Neural progenitor cell (in vitro differentiated cells): ENCODE data around the gene TRPT1. TPM values are rescaled to one million over a fixed set of nuclear protein-coding genes. Genes with fewer than 3 reads are reported as not detected.

Source experiments
- DNase-seq: peaks from one replicate; pipeline ENCODE4 v3.0.0-alpha.2; 2016; ENCODE audit warnings: low spot score
- H2AFZ ChIP-seq: fragments of 200-600 bp; sonication (generic); replicated peaks from 2 replicates; pipeline ENCODE4 v1.6.1; 2016; ENCODE audit warnings: antibody characterized with exemption
- H3F3A ChIP-seq: fragments of 200-600 bp; sonication (generic); 2 replicates; pipeline ENCODE4 v1.6.1; 2016; ENCODE audit warnings: antibody characterized with exemption, low read depth
- H3K27ac ChIP-seq: fragments of 200-600 bp; sonication (generic); 2 replicates; pipeline ENCODE4 v1.5.1; 2016; ENCODE audit warnings: mild to moderate bottlenecking
- H3K27me3 ChIP-seq: fragments of 200-600 bp; sonication (generic); 2 replicates; pipeline ENCODE4 v1.6.1; 2016; ENCODE audit warnings: mild to moderate bottlenecking, moderate library complexity
- H3K36me3 ChIP-seq: fragments of 200-600 bp; sonication (generic); 2 replicates; pipeline ENCODE4 v1.5.1; 2016
- H3K4me1 ChIP-seq: fragments of 200-600 bp; sonication (generic); 2 replicates; pipeline ENCODE4 v1.6.1; 2016; ENCODE audit warnings: mixed run types
- H3K4me2 ChIP-seq: fragments of 200-600 bp; sonication (generic); 2 replicates; pipeline ENCODE4 v1.6.1; 2016
- H3K4me3 ChIP-seq: fragments of 200-600 bp; sonication (generic); 2 replicates; pipeline ENCODE4 v1.5.1; 2016
- H3K79me2 ChIP-seq: fragments of 200-600 bp; sonication (generic); 2 replicates; pipeline ENCODE4 v1.6.1; 2016; ENCODE audit warnings: low read depth
- H3K9ac ChIP-seq: fragments of 200-600 bp; sonication (generic); 2 replicates; pipeline ENCODE4 v1.6.1; 2016
- H3K9me3 ChIP-seq: fragments of 200-600 bp; sonication (generic); 2 replicates; pipeline ENCODE4 v1.5.1; 2016; ENCODE audit warnings: low read depth
- H4K20me1 ChIP-seq: fragments of 200-600 bp; sonication (generic); 2 replicates; pipeline ENCODE4 v1.6.1; 2016; ENCODE audit warnings: low read depth
- H3K27ac Mint-ChIP-seq: 3 replicates; pipeline ENCODE4 v1.8.0; 2021; ENCODE audit warnings: mixed read lengths
- H3K27me3 Mint-ChIP-seq: 2 replicates; pipeline ENCODE4 v1.8.0; 2022; ENCODE audit warnings: low read depth, mild to moderate bottlenecking, inconsistent platforms, moderate library complexity, mixed read lengths; ENCODE audit not compliant: insufficient read depth
- H3K36me3 Mint-ChIP-seq: 3 replicates; pipeline ENCODE4 v1.8.0; 2021; ENCODE audit warnings: mixed read lengths
- H3K4me1 Mint-ChIP-seq: 3 replicates; pipeline ENCODE4 v1.8.0; 2021; ENCODE audit warnings: mixed read lengths
- H3K4me3 Mint-ChIP-seq: 3 replicates; pipeline ENCODE4 v1.8.0; 2021; ENCODE audit warnings: mild to moderate bottlenecking, moderate library complexity, mixed read lengths
- H3K9me3 Mint-ChIP-seq: 3 replicates; pipeline ENCODE4 v1.8.0; 2020; ENCODE audit warnings: mixed read lengths
- EZH2 ChIP-seq: fragments of 200-600 bp; sonication (generic); IDR thresholded peaks from 2 replicates; pipeline ENCODE4 v1.6.1; 2017; ENCODE audit warnings: antibody characterized with exemption, mild to moderate bottlenecking, moderate library complexity
- EZH2phosphoT487 ChIP-seq: fragments of 200-600 bp; sonication (generic); IDR thresholded peaks from 2 replicates; pipeline ENCODE4 v1.6.1; 2017; ENCODE audit warnings: antibody characterized with exemption
- total RNA-seq: library from RNA; depleted of rRNA; stranded (reverse); fragments of >200 nt; gene quantifications from 2 replicates; pipeline ENCODE4 v1.2.3, GENCODE V29; 2015; ENCODE audit warnings: low replicate concordance
- TF ChIP-seq, protein P1 (sequence below): fragments of 200-600 bp; sonication (generic); IDR thresholded peaks from 2 replicates; pipeline ENCODE4 v1.5.1; 2017; ENCODE audit warnings: antibody characterized with exemption, mild to moderate bottlenecking

TRPT1 gene
- total RNA-seq, 1 donor from 2014 or later = 17.5 TPM

DNA sequence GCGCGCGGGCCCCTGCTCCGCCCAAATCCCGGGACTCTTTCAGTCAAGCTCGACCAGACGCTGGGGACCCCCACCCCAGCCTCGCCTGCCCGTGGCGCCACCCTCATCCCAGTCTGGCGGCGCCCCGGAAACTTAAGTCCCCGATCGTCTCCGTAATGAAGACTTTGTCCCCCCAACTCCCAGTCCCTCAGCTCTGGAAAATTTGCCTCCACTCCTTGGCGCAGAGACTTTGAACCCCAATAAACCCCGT, 25.7 kb upstream of the TRPT1 start:
- peaks cover 45% of the 10 kb centered on the region for H3K4me1 Mint-ChIP-seq
- H3K9me3 Mint-ChIP-seq = no peaks in the 10 kb centered on the region
- peaks cover 6% of the 10 kb centered on the region for H3K27me3 ChIP-seq
- no peaks in the 10 kb centered on the region for H3K36me3 ChIP-seq
- peak overlapping the region; percentile 36 for H3K9ac ChIP-seq
- H4K20me1 ChIP-seq = peaks cover 25% of the 10 kb centered on the region
- H3K4me1 ChIP-seq = peaks cover 38% of the 10 kb centered on the region
- peak overlapping the region; percentile 95 for H3K4me3 Mint-ChIP-seq
- H3K79me2 ChIP-seq = peaks cover 11% of the 10 kb centered on the region
- peak overlapping the region; percentile 80 for H3K4me3 ChIP-seq
- no peaks in the 10 kb centered on the region for H3K9me3 ChIP-seq
- H3F3A ChIP-seq = peaks cover 49% of the 10 kb centered on the region
- TF ChIP-seq EZH2 = no peak
- no peak for TF ChIP-seq EZH2phosphoT487
- TF ChIP-seq, protein P1, sequence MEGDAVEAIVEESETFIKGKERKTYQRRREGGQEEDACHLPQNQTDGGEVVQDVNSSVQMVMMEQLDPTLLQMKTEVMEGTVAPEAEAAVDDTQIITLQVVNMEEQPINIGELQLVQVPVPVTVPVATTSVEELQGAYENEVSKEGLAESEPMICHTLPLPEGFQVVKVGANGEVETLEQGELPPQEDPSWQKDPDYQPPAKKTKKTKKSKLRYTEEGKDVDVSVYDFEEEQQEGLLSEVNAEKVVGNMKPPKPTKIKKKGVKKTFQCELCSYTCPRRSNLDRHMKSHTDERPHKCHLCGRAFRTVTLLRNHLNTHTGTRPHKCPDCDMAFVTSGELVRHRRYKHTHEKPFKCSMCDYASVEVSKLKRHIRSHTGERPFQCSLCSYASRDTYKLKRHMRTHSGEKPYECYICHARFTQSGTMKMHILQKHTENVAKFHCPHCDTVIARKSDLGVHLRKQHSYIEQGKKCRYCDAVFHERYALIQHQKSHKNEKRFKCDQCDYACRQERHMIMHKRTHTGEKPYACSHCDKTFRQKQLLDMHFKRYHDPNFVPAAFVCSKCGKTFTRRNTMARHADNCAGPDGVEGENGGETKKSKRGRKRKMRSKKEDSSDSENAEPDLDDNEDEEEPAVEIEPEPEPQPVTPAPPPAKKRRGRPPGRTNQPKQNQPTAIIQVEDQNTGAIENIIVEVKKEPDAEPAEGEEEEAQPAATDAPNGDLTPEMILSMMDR = no peak
- H3K4me2 ChIP-seq = peak overlapping the region; percentile 89
- peaks cover 17% of the 10 kb centered on the region for H3K27me3 Mint-ChIP-seq
- H3K36me3 Mint-ChIP-seq = peaks cover 4% of the 10 kb centered on the region
- no peak overlapping the region for H3K27ac ChIP-seq
- peak overlapping the region; percentile 87 for H2AFZ ChIP-seq
- no peak overlapping the region for H3K27ac Mint-ChIP-seq
- DNase-seq = no peak

DNA sequence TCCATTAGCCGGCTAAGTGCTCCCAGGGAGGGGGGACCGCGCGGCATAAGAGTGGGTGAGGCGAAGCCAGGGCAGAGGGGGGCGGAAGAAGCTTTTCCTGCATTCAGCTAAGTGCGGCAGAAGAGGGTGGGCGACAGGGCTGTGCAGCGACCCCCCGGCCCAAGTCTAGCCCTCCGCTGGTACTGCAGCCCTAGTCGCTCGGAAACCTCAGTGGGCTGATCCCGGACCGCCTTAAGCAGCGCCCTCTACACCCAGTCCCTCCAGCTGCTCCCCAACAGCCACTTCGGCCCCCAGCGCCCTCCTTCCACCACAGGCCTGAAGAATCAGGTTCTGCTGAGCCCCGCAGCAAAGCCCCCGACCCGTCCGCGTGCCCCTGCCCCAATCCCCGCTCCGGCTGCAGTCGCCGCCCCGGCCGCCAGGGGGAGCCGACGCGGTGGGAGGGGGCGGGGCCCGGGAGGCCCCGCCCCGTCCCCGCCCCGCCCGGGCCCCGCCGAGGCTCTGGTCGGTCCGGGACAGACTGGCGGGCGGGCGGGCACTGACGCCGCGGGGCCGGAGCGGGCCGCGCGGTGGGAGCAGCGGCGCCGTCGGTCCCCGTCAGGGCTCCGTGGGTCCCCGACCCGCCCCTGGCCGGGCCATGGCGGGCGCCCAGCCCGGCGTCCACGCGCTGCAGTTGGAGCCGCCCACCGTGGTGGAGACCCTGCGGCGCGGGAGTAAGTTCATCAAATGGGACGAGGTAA, 25.2 kb upstream of the TRPT1 start, which contains the start of gene PLCB3:
Gene PLCB3, plus strand, starts transcription at position 515 of the 737 bp plus-strand sequence. Its CDS starts 120 bp downstream, at position 635.
- Histone ChIP-seq H3K9me3 (no peaks in the 10 kb centered on the region), H3K4me3 (peak within 1 kb of the TSS; percentile 80), H4K20me1 (peaks cover 25% of the 10 kb centered on the region), H3K9ac (peak within 1 kb of the TSS; percentile 36), H3F3A (peaks cover 49% of the 10 kb centered on the region), H2AFZ (peak within 1 kb of the TSS; percentile 87), H3K79me2 (peaks cover 14% of the 10 kb centered on the region), H3K4me2 (peak within 1 kb of the TSS; percentile 92), H3K27me3 (peaks cover 6% of the 10 kb centered on the region), H3K36me3 (no peaks in the 10 kb centered on the region), H3K27ac (no peak within 1 kb of the TSS), H3K4me1 (peaks cover 38% of the 10 kb centered on the region)
- peak; percentile 83 for DNase-seq
- H3K9me3 Mint-ChIP-seq = no peaks in the 10 kb centered on the region
- peaks cover 4% of the 10 kb centered on the region for H3K36me3 Mint-ChIP-seq
- H3K27ac Mint-ChIP-seq = peak within 1 kb of the TSS; percentile 76
- peaks cover 17% of the 10 kb centered on the region for H3K27me3 Mint-ChIP-seq
- H3K4me3 Mint-ChIP-seq = peak within 1 kb of the TSS; percentile 95
- peaks cover 45% of the 10 kb centered on the region for H3K4me1 Mint-ChIP-seq
- no peak for TF ChIP-seq EZH2
- TF ChIP-seq, protein P1 = peak; percentile 67

DNA sequence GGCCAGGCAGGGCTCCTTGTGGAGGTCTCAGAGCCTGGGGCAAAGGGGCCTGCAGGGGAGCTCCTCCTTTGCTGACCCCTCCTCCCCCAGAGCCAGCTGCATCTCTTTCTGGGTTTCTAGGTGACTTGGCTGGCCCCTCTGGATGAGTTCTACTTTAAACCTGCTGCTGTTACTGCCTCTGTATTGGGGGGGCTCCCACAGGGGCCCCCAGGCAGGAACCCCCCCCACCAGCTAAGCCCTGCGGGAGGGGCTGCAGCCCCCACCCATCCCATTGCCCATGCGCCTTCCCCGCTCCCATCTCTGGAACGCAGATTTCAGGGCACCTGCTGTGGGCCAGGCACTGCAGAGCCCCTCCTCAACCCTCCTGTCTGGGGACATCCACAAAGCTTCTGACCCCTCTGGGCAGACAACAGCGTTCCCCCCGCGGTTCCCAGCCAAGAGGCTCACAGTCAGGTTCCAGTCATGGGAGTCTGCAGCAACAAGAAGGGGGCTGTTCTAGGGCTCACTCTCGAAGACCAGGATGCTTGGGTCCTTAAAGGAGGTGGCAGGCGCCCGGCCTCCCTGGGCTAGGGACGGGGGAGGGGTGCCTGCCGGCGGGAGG, 24.5 kb upstream of the TRPT1 start:
- Histone ChIP-seq H3K9ac (no peak overlapping the region), H3K27me3 (peaks cover 6% of the 10 kb centered on the region), H3K4me2 (peak overlapping the region; percentile 92), H3K4me3 (peak overlapping the region; percentile 80), H3K79me2 (peaks cover 20% of the 10 kb centered on the region), H3F3A (peaks cover 49% of the 10 kb centered on the region), H3K4me1 (peaks cover 39% of the 10 kb centered on the region), H3K9me3 (no peaks in the 10 kb centered on the region), H3K36me3 (no peaks in the 10 kb centered on the region), H3K27ac (no peak overlapping the region), H2AFZ (peak overlapping the region; percentile 81), H4K20me1 (peaks cover 27% of the 10 kb centered on the region)
- H3K9me3 Mint-ChIP-seq = no peaks in the 10 kb centered on the region
- peaks cover 45% of the 10 kb centered on the region for H3K4me1 Mint-ChIP-seq
- H3K4me3 Mint-ChIP-seq = peak overlapping the region; percentile 89
- peak overlapping the region; percentile 76 for H3K27ac Mint-ChIP-seq
- peaks cover 15% of the 10 kb centered on the region for H3K27me3 Mint-ChIP-seq
- peaks cover 4% of the 10 kb centered on the region for H3K36me3 Mint-ChIP-seq
- DNase-seq = peak; percentile 64
- no peak for TF ChIP-seq EZH2
- TF ChIP-seq, protein P1 = no peak
- no peak for TF ChIP-seq EZH2phosphoT487
